Measurements from ENCODE around the gene CHCT1.

The CHCT1 gene

DNA sequence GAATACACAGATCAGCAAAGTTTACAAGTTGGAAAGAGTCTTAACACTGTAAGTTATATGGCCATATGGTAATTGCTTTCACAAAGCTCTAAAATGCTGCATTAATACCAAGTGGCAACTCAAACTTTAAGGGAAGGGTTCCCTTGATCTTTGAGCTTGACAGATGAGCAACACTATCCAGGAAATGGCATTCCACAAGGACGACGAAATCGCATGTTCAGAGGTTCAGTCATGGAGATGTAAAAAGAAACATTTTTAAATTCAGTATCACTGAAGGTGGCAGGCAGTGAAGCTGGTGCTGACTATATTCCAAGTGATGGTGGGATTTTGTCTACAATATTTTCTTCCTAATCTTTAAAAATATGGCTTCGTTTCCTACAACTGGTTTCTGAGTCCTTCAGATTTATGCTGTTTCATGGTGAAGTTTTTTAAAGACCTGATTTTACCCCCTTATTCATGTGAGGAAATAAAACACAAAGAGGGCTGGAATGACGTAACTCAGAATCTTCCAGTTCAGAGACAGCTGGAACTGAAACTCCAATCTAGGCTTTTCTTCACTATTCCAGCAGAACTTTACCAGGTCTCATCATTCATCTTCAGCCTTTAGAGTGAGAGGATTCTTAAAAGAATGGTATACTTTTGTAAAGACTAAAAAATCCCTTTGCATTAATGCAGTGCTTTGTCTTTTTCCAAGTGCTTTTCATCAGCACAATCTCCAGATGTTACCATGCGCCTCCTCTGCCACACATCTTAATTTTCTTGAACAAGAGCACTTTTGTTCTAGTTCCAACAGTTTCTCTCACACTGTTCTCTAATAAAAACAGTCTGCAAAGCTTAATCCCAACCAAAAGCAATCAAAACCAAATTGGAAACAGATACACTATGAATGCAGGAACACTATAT lies 20.2 kb downstream of the CHCT1 start:
- no peak for DNase-seq (ENCODE audit: low read depth in 2 of 2)

DNA sequence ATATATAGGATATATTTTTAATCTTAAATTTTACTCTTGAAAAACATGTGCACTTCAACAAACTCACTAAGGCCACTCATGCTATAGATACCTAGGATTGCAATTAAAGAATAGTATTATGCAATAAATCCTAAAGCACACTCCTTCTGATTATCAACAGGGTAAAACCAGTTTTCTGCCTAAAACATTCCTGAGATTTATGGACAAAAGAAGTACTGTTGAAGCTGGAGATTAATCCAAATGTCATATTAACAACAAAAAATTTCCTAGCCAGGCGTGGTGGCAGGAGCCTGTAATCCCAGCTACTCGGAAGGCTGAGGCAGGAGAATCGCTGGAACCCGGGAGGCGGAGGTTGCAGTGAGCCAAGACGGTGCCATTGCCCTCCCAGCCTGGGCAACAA lies 21.4 kb downstream of the CHCT1 start:
- DNase-seq (ENCODE audit: low read depth in 2 of 2), result no peak

DNA sequence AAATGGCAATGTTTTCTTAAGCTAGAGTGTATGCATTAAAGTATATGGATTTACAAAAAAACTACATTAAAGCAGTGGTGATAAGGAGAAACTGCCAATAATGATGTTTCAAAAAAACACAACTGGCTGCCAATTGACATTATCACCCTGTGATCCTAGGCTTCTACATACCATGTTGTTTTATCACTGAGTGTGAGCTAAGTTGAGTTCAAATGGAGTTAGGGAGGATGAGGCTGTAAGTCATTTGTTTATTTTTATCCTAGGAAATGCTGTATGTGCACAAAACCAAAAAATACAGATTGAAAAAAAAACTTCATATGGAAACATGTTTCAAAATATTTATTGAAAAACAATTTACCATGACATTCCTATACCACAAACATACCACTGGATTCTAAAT lies 22.9 kb downstream of the CHCT1 start:
- DNase-seq (ENCODE audit: low read depth in 2 of 2), result no peak

DNA sequence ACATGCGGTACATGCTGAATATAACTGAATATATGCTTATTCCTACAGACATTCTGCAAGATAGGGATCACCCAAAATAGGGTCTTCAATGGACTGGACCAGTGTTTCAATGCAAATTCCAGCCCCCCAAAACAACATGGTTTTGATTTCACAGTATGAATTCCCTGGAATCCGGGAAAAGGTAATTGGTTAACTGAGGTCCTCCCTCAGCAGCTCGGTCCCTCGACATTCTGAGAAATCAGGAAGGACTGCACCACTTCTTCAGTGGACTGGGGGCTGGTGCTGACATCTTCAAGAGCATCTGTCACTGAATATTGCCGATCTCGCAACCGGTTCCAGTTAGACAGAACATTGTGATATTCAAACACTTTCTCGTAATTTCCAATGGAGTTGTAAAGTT lies 25.1 kb downstream of the CHCT1 start:
- DNase-seq (ENCODE audit: low read depth in 2 of 2), result no peak

GRCh38 chr17:60451071-60451470 lies 28.8 kb downstream of the CHCT1 start:
- no peak for DNase-seq (ENCODE audit: low read depth in 2 of 2)

DNA sequence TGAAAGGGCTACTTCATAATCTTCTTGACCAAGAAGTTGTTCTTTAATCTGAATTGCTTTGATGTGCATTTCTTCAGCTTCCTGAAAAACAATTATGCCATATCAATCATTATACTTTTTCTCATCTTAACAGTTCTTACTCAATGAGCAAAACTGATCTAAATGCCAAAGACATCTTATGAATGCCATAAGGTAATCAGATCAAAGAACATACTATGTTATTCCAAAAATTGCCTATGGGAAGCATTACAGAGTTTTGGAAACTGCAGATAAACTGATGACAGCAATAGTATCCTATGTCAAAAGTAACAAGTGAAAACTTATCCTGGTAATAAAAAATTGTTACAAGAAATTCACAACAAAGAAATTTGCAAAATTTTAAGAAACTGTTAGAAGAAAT lies 29.7 kb downstream of the CHCT1 start:
- DNase-seq (ENCODE audit: low read depth in 2 of 2), result no peak

DNA sequence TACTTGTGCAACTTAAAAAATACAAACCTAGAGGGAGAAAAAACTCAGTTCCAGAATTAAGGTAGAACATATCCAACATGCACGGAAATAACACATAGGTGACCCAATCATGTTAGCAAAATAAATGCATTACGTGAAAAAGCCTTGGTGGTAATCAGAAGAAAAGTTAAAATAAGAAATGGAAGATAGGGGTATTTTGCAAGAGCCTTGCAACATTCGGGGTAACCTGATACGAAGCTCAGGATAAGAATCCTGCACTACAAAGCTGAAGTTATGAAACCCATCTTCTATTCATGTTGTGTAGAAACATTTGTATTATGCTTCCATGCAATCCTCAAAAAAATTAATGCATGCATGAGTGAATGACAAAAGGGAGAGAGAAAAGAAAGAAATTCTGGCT lies 33.1 kb downstream of the CHCT1 start:
- DNase-seq (ENCODE audit: low read depth in 2 of 2), result no peak

DNA sequence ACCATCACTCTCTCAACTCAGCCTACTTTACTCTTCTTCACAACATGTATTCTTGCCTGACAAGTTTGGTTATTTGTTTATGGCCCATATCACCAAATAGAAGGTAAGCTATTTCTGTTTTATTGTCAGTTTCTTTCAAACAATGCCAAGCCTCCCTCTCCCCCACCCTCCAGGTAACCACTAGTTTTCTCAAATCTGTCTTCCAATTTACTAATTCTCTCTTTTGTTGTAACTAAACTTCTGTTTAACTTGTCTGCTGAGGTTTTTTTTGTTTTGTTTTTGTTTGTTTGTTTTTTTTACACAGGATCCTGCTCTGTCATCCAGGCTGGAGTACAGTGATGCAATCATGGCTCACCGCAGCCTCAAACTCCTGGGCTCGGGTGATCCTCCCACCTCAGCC lies 34.9 kb downstream of the CHCT1 start:
- no peak for DNase-seq (ENCODE audit: low read depth in 2 of 2)

DNA sequence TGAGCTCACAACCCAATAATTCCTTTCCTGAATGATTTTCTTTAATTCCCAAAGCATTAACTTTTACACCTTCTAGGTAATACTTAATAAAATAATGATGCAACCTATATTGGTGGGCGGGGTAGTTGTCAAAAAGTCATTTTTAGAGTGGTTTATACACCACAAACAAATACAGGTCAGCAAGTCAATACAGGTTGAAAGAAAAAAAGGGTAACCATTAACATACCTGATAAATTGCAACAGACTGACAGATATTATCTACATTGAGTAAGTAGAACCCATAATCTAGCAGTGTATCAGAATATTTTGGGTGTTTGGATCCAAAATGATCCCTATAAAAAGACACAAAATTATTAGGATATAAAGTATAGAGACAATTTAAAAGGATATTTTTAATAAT lies 39.3 kb downstream of the CHCT1 start:
- DNase-seq (ENCODE audit: low read depth in 2 of 2), result no peak

GRCh38 chr17:60463157-60463835 lies 41.0 kb downstream of the CHCT1 start:
- no peak for DNase-seq (ENCODE audit: low read depth in 2 of 2)

- DNase-seq (ENCODE audit: low read depth in 2 of 2), result no peak
Measured at GRCh38 chr17:60464343-60464742, 42.1 kb downstream of the CHCT1 start.

GRCh38 chr17:60468371-60468770 lies 46.1 kb downstream of the CHCT1 start:
- DNase-seq (ENCODE audit: low read depth in 2 of 2), result no peak

- no peak for DNase-seq (ENCODE audit: low read depth in 2 of 2)
Measured at GRCh38 chr17:60471451-60471850, 49.2 kb downstream of the CHCT1 start.

DNA sequence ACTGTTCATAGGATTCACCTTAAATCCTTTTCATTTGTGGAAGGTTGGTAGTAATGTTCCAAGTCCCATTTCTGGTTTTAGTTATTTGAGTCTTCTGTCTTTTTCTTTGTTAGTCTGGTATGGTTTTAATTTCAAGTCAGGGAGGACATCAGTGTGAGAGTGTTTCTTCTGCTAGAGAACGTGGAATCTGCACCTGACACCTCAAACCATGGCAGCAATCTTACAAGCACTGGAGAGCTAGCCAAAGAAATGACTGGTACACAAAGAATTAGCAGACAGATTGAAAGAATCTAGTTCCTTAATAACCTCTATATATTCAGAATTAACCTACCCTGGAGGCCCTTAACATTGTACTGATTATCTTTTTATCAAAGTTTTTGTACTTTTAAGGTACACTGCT lies 50.2 kb downstream of the CHCT1 start:
- DNase-seq (ENCODE audit: low read depth in 2 of 2), result no peak

DNA sequence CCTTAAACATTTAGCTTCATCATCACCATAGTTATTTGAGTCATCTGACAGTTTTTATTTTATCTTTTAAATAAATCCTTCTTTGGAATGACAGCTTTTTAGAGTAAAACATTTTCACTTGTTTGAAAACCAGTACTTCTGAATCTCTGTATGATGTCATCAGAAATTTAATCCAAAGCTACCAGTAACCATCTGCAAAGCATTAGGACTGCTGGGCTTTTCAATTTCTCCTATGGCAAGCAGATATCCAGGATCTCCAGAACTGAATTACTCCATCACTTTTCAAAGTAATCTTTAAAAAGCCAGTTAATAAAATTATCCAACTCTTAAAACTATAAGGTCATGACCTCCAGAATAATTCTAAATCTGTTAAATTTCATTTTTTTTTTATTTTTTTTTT lies 51.5 kb downstream of the CHCT1 start:
- no peak for DNase-seq (ENCODE audit: low read depth in 2 of 2)

All from stimulated activated CD4-positive, alpha-beta T cell treated with anti-CD3 and anti-CD28 coated beads, Interleukin-1b, Interleukin-23, amount 100 ng/mL, for 4 hours (primary cell).